22Rv1 (cell line): ENCODE results near the gene NOC2L.

Source experiments
- H3K27ac ChIP-seq: fragments of 450-650 bp; 2 replicates; pipeline ENCODE4 v1.5.1; 2017
- CTCF ChIP-seq: fragments of 450-650 bp; IDR thresholded peaks from 2 replicates; pipeline ENCODE4 v1.5.1; 2017; ENCODE audit warnings: mild to moderate bottlenecking
- ZFX ChIP-seq: fragments of 450-650 bp; IDR thresholded peaks from 2 replicates; pipeline ENCODE4 v1.6.1; 2017; ENCODE audit warnings: antibody characterized with exemption, borderline replicate concordance

The NOC2L gene

GRCh38 chr1:970973-971730 is 12.1 kb upstream of the NOC2L start:
- no peak for TF ChIP-seq ZFX
- TF ChIP-seq CTCF = no peak
- no peak overlapping the region for H3K27ac ChIP-seq

- TF ChIP-seq CTCF = no peak
- no peak for TF ChIP-seq ZFX
Measured at GRCh38 chr1:970242-970972, 11.4 kb upstream of the NOC2L start.

GRCh38 chr1:969260-969855 is 10.3 kb upstream of the NOC2L start:
- H3K27ac ChIP-seq = no peak overlapping the region
- no peak for TF ChIP-seq ZFX
- no peak for TF ChIP-seq CTCF

More at GRCh38 chr1:970242-970972, 11.4 kb upstream of the NOC2L start:
- H3K27ac ChIP-seq = no peak overlapping the region

GRCh38 chr1:967466-968343 is 8.6 kb upstream of the NOC2L start:
- TF ChIP-seq ZFX (no peak), CTCF (no peak)
- H3K27ac ChIP-seq = peak overlapping the region; percentile 89; the same call in 1 of the 2 replicates

GRCh38 chr1:966704-967300 is 7.7 kb upstream of the NOC2L start:
- peak overlapping the region; percentile 89 for H3K27ac ChIP-seq

More at GRCh38 chr1:966704-967300, 7.7 kb upstream of the NOC2L start:
- TF ChIP-seq ZFX (no peak), CTCF (no peak)
